Kidney (tissue), 14 donors: ENCODE data around the gene UBXN2A. TPM values are rescaled to one million over a fixed set of nuclear protein-coding genes. Genes with fewer than 3 reads are reported as not detected.

ENCODE experiments used
- DNase-seq, 5 donors: peaks; one replicate each; pipeline ENCODE4 v3.0.0-alpha.2; 2013 to 2020
- FAIRE-seq: peaks from 2 replicates; lab custom pipeline; 2012; peaks lifted over from hg19 to GRCh38; lab: Jason Lieb, UNC
- H3K27ac ChIP-seq, 2 donors: one replicate each; pipeline ENCODE4 v1.7.0; 2013; ENCODE audit warnings: low read depth in 2 of 2, low read length in 2 of 2, inconsistent platforms in 1 of 2
- H3K27me3 ChIP-seq: one replicate; pipeline ENCODE4 v1.7.1; 2013; ENCODE audit warnings: low read length, inconsistent platforms; ENCODE audit not compliant: control insufficient read depth, insufficient read depth
- H3K36me3 ChIP-seq, 3 donors: one replicate each; pipeline versions ENCODE4 v1.7.0 to v1.7.1; 2013; ENCODE audit warnings: low read length in 3 of 3, control low read depth in 1 of 3, inconsistent platforms in 1 of 3; ENCODE audit not compliant: insufficient read depth in 3 of 3, control insufficient read depth in 2 of 3
- H3K4me1 ChIP-seq, 3 donors: one replicate each; pipeline versions ENCODE4 v1.7.0 to v1.7.1; 2013; ENCODE audit warnings: low read length in 3 of 3, inconsistent platforms in 1 of 3, low read depth in 1 of 3; ENCODE audit not compliant: control insufficient read depth in 2 of 3, insufficient read depth in 2 of 3
- H3K4me3 ChIP-seq, 3 donors: one replicate each; pipeline versions ENCODE4 v1.7.0 to v1.8.1; 2013; ENCODE audit warnings: low read length in 3 of 3, control low read depth in 1 of 3, inconsistent platforms in 1 of 3
- H3K9ac ChIP-seq, 3 donors: one replicate each; pipeline versions ENCODE4 v1.7.0 to v1.7.1; 2013; ENCODE audit warnings: low read length in 3 of 3, control low read depth in 1 of 3, inconsistent platforms in 1 of 3
- H3K9me3 ChIP-seq, 3 donors: one replicate each; pipeline versions ENCODE4 v1.7.0 to v1.7.1; 2013; ENCODE audit warnings: low read length in 3 of 3, control low read depth in 1 of 3, inconsistent platforms in 1 of 3; ENCODE audit not compliant: control insufficient read depth in 2 of 3, insufficient read depth in 1 of 3
- CTCF ChIP-seq: IDR thresholded peaks from 3 replicates; pipeline ENCODE4 v1.5.1; 2012; ENCODE audit warnings: mild to moderate bottlenecking, moderate library complexity, borderline replicate concordance; ENCODE audit not compliant: insufficient read depth; ENCODE audit errors: extremely low read depth
- intact Hi-C: fragments of 100-400 bp; cut with DNase I; formaldehyde crosslinking; loops from one replicate; pipeline ENCODE4 v1.11.1; 2022
- polyA plus RNA-seq: library from polyadenylated mRNA; stranded (reverse); fragments of 350-450 nt; fragmentation: Illumina TruSeq; extraction: RNeasy Lipid Tissue Mini Kit (QIAGEN cat#74804); gene quantifications from one replicate; pipeline ENCODE4 v1.2.3, GENCODE V29; 2014; ENCODE audit warnings: low read depth, low replicate concordance; ENCODE audit not compliant: insufficient read depth
- total RNA-seq: library from RNA; stranded (reverse); fragmentation: NEBNext Ultra II Directional; extraction: Animal tissue kit (Norgen Biotek cat#: 25700); gene quantifications from one replicate; pipeline ENCODE4 v1.2.1, GENCODE V29; 2021
- donor health status: control.
- donor health status: control.
- donor health status: control.
- donor health status: control.
- donor health status: control.
- donor health status: DM: yes; HTN: yes; CAD: no.
- donor health status: Normal renal cell carcinoma (clear cell type).

Gene UBXN2A
- total and polyA plus RNA-seq, 2 donors from 2014 or later: 7.9 to 11.9 TPM

- DNase-seq: no peak
- no peak for FAIRE-seq
- H3K9me3 ChIP-seq: no peaks in the 10 kb centered on the region
- peaks cover 0 to 8% (median 0%) of the 10 kb centered on the region in 3 donors for H3K4me1 ChIP-seq
- TF ChIP-seq CTCF: no peak
- no peaks in the 10 kb centered on the region for H3K36me3 ChIP-seq
- H3K27me3 ChIP-seq: no peaks in the 10 kb centered on the region
- intact Hi-C loops: no loop called here
- H3K27ac ChIP-seq: no peak overlapping the region
- H3K4me3 ChIP-seq: no peak overlapping the region
- no peak overlapping the region for H3K9ac ChIP-seq
Observed at GRCh38 chr2:23904215-23904614, 36.0 kb upstream of the UBXN2A start.

- no peak overlapping the region for H3K27ac ChIP-seq
- no peak overlapping the region for H3K9ac ChIP-seq
- H3K36me3 ChIP-seq: no peaks in the 10 kb centered on the region
- peak in 2 of 5 donors; percentile 37 to 65 for DNase-seq
- no peak for TF ChIP-seq CTCF
- H3K4me1 ChIP-seq: peaks cover 0 to 8% (median 0%) of the 10 kb centered on the region in 3 donors
- H3K27me3 ChIP-seq: no peaks in the 10 kb centered on the region
- no peaks in the 10 kb centered on the region for H3K9me3 ChIP-seq
- no peak overlapping the region for H3K4me3 ChIP-seq
- intact Hi-C loops: no loop called here
- FAIRE-seq: no peak
Observed at GRCh38 chr2:23904692-23905091, 35.6 kb upstream of the UBXN2A start.

GRCh38 chr2:23905155-23905554 is 35.1 kb upstream of the UBXN2A start:
- H3K36me3 ChIP-seq: no peaks in the 10 kb centered on the region
- H3K4me1 ChIP-seq: peaks cover 0 to 8% (median 0%) of the 10 kb centered on the region in 3 donors
- intact Hi-C loops: no loop called here
- H3K9ac ChIP-seq: no peak overlapping the region
- H3K9me3 ChIP-seq: no peaks in the 10 kb centered on the region
- no peaks in the 10 kb centered on the region for H3K27me3 ChIP-seq
- TF ChIP-seq CTCF: no peak
- DNase-seq: no peak
- H3K27ac ChIP-seq: no peak overlapping the region
- H3K4me3 ChIP-seq: no peak overlapping the region
- FAIRE-seq: no peak

- no peak overlapping the region for H3K4me3 ChIP-seq
- no peak overlapping the region for H3K9ac ChIP-seq
- no peaks in the 10 kb centered on the region for H3K9me3 ChIP-seq
- DNase-seq (no peak), FAIRE-seq (no peak)
- H3K27me3 ChIP-seq: no peaks in the 10 kb centered on the region
- no peak overlapping the region for H3K27ac ChIP-seq
- TF ChIP-seq CTCF: no peak
- no peaks in the 10 kb centered on the region for H3K4me1 ChIP-seq
- intact Hi-C loops: no loop called here
- H3K36me3 ChIP-seq: no peaks in the 10 kb centered on the region
Observed at GRCh38 chr2:23912054-23912453, 28.2 kb upstream of the UBXN2A start.
